Measurements from ENCODE around the gene CRYAB.

CRYAB gene

GRCh38 chr11:111944651-111945051 lies 33.1 kb upstream of the CRYAB start:
- peaks cover 28% of the 10 kb centered on the region for H3K4me1 ChIP-seq (ENCODE audit: low read length)
- TF ChIP-seq CTCF (IDR thresholded peaks at IDR 0.05; ENCODE audit: low read length) (no peak), EZH2phosphoT487 (IDR thresholded peaks at IDR 0.05; ENCODE audit: low read length) (no peak), EZH2 (optimal IDR thresholded peaks at IDR 0.05; ENCODE audit: low read depth, low read length) (no peak)
- H3K9ac ChIP-seq (ENCODE audit: low read length), result no peak overlapping the region
- 0 out of 2 replicates have a peak, but pooled peaks cover 4% of the 10 kb centered on the region for H3K79me2 ChIP-seq (ENCODE audit: low read length)
- no peaks in the 10 kb centered on the region for H3K36me3 ChIP-seq (replicated peaks; ENCODE audit: insufficient read depth, low read length)
- H3K4me2 ChIP-seq (ENCODE audit: low read depth, low read length), result peak overlapping the region; percentile 25; the same call in 1 of the 2 replicates
- H3K4me3 ChIP-seq (ENCODE audit: low read length), result no peak overlapping the region
- no peaks in the 10 kb centered on the region for H3K27me3 ChIP-seq (replicated peaks; ENCODE audit: insufficient read depth, low read length)
- no peaks in the 10 kb centered on the region for H4K20me1 ChIP-seq (ENCODE audit: insufficient read depth, low read length)
- 0 out of 2 replicates have a peak overlapping the region, but pooled peaks have one; percentile 25 for H2AFZ ChIP-seq (ENCODE audit: low read length)
- H3K27ac ChIP-seq (ENCODE audit: low read length), result no peak overlapping the region
- H3K9me3 ChIP-seq (replicated peaks; ENCODE audit: insufficient read depth, low read length), result no peaks in the 10 kb centered on the region
- DNase-seq, result no peak
- H3F3A ChIP-seq (ENCODE audit: insufficient read depth, low read length), result peaks cover 9% of the 10 kb centered on the region
- H3K9me2 ChIP-seq (replicated peaks; ENCODE audit: insufficient read depth, low read length), result no peaks in the 10 kb centered on the region

- Histone ChIP-seq H3K27ac (ENCODE audit: low read length) (peak overlapping the region; percentile 31; the same call in 1 of the 2 replicates), H3K27me3 (replicated peaks; ENCODE audit: insufficient read depth, low read length) (no peaks in the 10 kb centered on the region), H3K9me3 (replicated peaks; ENCODE audit: insufficient read depth, low read length) (no peaks in the 10 kb centered on the region), H2AFZ (ENCODE audit: low read length) (0 out of 2 replicates have a peak overlapping the region, but pooled peaks have one; percentile 25), H3K9ac (ENCODE audit: low read length) (no peak overlapping the region), H3K9me2 (replicated peaks; ENCODE audit: insufficient read depth, low read length) (no peaks in the 10 kb centered on the region), H3K4me1 (ENCODE audit: low read length) (peaks cover 25% of the 10 kb centered on the region), H4K20me1 (ENCODE audit: insufficient read depth, low read length) (no peaks in the 10 kb centered on the region), H3K4me2 (ENCODE audit: low read depth, low read length) (peak overlapping the region; percentile 25; the same call in 1 of the 2 replicates), H3F3A (ENCODE audit: insufficient read depth, low read length) (peaks cover 9% of the 10 kb centered on the region), H3K4me3 (ENCODE audit: low read length) (no peak overlapping the region), H3K79me2 (ENCODE audit: low read length) (0 out of 2 replicates have a peak, but pooled peaks cover 4% of the 10 kb centered on the region), H3K36me3 (replicated peaks; ENCODE audit: insufficient read depth, low read length) (no peaks in the 10 kb centered on the region)
- peak; percentile 40 for DNase-seq
- TF ChIP-seq CTCF (IDR thresholded peaks at IDR 0.05; ENCODE audit: low read length) (no peak), EZH2 (optimal IDR thresholded peaks at IDR 0.05; ENCODE audit: low read depth, low read length) (no peak), EZH2phosphoT487 (IDR thresholded peaks at IDR 0.05; ENCODE audit: low read length) (no peak)
These were observed 32.6 kb upstream of the CRYAB start for GRCh38 chr11:111944139-111944538.

- Histone ChIP-seq H3K4me2 (ENCODE audit: low read depth, low read length) (no peak overlapping the region), H3K4me1 (ENCODE audit: low read length) (peaks cover 37% of the 10 kb centered on the region), H4K20me1 (ENCODE audit: insufficient read depth, low read length) (no peaks in the 10 kb centered on the region), H3K9me2 (replicated peaks; ENCODE audit: insufficient read depth, low read length) (no peaks in the 10 kb centered on the region), H2AFZ (ENCODE audit: low read length) (no peak overlapping the region), H3K9ac (ENCODE audit: low read length) (no peak overlapping the region), H3K36me3 (replicated peaks; ENCODE audit: insufficient read depth, low read length) (no peaks in the 10 kb centered on the region), H3F3A (ENCODE audit: insufficient read depth, low read length) (peaks cover 18% of the 10 kb centered on the region), H3K9me3 (replicated peaks; ENCODE audit: insufficient read depth, low read length) (no peaks in the 10 kb centered on the region), H3K27me3 (replicated peaks; ENCODE audit: insufficient read depth, low read length) (no peaks in the 10 kb centered on the region), H3K27ac (ENCODE audit: low read length) (no peak overlapping the region), H3K4me3 (ENCODE audit: low read length) (no peak overlapping the region), H3K79me2 (ENCODE audit: low read length) (0 out of 2 replicates have a peak, but pooled peaks cover 4% of the 10 kb centered on the region)
- DNase-seq, result no peak
- TF ChIP-seq EZH2 (optimal IDR thresholded peaks at IDR 0.05; ENCODE audit: low read depth, low read length) (no peak), EZH2phosphoT487 (IDR thresholded peaks at IDR 0.05; ENCODE audit: low read length) (no peak), CTCF (IDR thresholded peaks at IDR 0.05; ENCODE audit: low read length) (no peak)
These were observed 31.3 kb upstream of the CRYAB start for GRCh38 chr11:111942829-111943228.

Data from MM.1S (cell line).